ENCODE data around the gene GET3.

Gene GET3

GRCh38 chr19:12774588-12775555 lies 37.6 kb downstream of the GET3 start, which contains the start of gene HOOK2:
Gene HOOK2, minus strand, starts transcription at chr19:12775552. Its CDS starts 103 bp downstream, at chr19:12775449.
- no peak for DNase-seq (ENCODE audit: low read depth)
- peak within 1 kb of the TSS; percentile 77 for H3K4me3 ChIP-seq (ENCODE audit: low read depth, low read length)

GRCh38 chr19:12777217-12778016 lies 40.1 kb downstream of the GET3 start:
- peak overlapping the region; percentile 61 for H3K4me3 ChIP-seq (ENCODE audit: low read depth, low read length)
- DNase-seq (ENCODE audit: low read depth) = no peak

- no peak for DNase-seq (ENCODE audit: low read depth)
- H3K4me3 ChIP-seq (ENCODE audit: low read depth, low read length) = peak overlapping the region; percentile 61
Observed at GRCh38 chr19:12778017-12778904, 41.0 kb downstream of the GET3 start.

- no peak for DNase-seq (ENCODE audit: low read depth)
- peak overlapping the region; percentile 61 for H3K4me3 ChIP-seq (ENCODE audit: low read depth, low read length)
Observed at GRCh38 chr19:12778905-12779161, 41.5 kb downstream of the GET3 start.

- DNase-seq (ENCODE audit: low read depth) = peak; percentile 94
- H3K4me3 ChIP-seq (ENCODE audit: low read depth, low read length) = peak overlapping the region; percentile 61
Observed at GRCh38 chr19:12779162-12779993, 42.1 kb downstream of the GET3 start.

GRCh38 chr19:12782174-12782423 lies 44.8 kb downstream of the GET3 start:
- DNase-seq (ENCODE audit: low read depth) = no peak
- H3K4me3 ChIP-seq (ENCODE audit: low read depth, low read length) = peak overlapping the region; percentile 41

GRCh38 chr19:12782424-12783290 lies 45.4 kb downstream of the GET3 start:
- peak overlapping the region; percentile 41 for H3K4me3 ChIP-seq (ENCODE audit: low read depth, low read length)
- peak; percentile 75 for DNase-seq (ENCODE audit: low read depth)

- DNase-seq (ENCODE audit: low read depth) = no peak
- H3K4me3 ChIP-seq (ENCODE audit: low read depth, low read length) = peak overlapping the region; percentile 41
Observed at GRCh38 chr19:12783291-12783848, 46.1 kb downstream of the GET3 start.

- H3K4me3 ChIP-seq (ENCODE audit: low read depth, low read length) = no peak overlapping the region
- no peak for DNase-seq (ENCODE audit: low read depth)
Observed at GRCh38 chr19:12783849-12784393, 46.6 kb downstream of the GET3 start.

GRCh38 chr19:12784394-12784870 lies 47.1 kb downstream of the GET3 start:
- no peak for DNase-seq (ENCODE audit: low read depth)
- no peak overlapping the region for H3K4me3 ChIP-seq (ENCODE audit: low read depth, low read length)

GRCh38 chr19:12784871-12785430 lies 47.7 kb downstream of the GET3 start:
- no peak overlapping the region for H3K4me3 ChIP-seq (ENCODE audit: low read depth, low read length)
- no peak for DNase-seq (ENCODE audit: low read depth)

GRCh38 chr19:12785431-12786031 lies 48.2 kb downstream of the GET3 start:
- no peak for DNase-seq (ENCODE audit: low read depth)
- H3K4me3 ChIP-seq (ENCODE audit: low read depth, low read length) = no peak overlapping the region

GRCh38 chr19:12786141-12786870 lies 49.0 kb downstream of the GET3 start:
- no peak overlapping the region for H3K4me3 ChIP-seq (ENCODE audit: low read depth, low read length)

GRCh38 chr19:12786952-12787351 lies 49.7 kb downstream of the GET3 start:
- no peak for DNase-seq (ENCODE audit: low read depth)
- no peak overlapping the region for H3K4me3 ChIP-seq (ENCODE audit: low read depth, low read length)

More at GRCh38 chr19:12786141-12786870, 49.0 kb downstream of the GET3 start:
- DNase-seq (ENCODE audit: low read depth) = no peak

- H3K4me3 ChIP-seq (ENCODE audit: low read depth, low read length) = no peak overlapping the region
- no peak for DNase-seq (ENCODE audit: low read depth)
Observed at GRCh38 chr19:12787458-12787857, 50.2 kb downstream of the GET3 start.

- no peak overlapping the region for H3K4me3 ChIP-seq (ENCODE audit: low read depth, low read length)
- no peak for DNase-seq (ENCODE audit: low read depth)
Observed at GRCh38 chr19:12788042-12788681, 50.9 kb downstream of the GET3 start.
